Germinal center (tissue), 1 donor: ENCODE results near the gene ZSCAN21.

Experiments used
- DNase-seq: peaks from one replicate; pipeline ENCODE4 v3.0.0; 2012; ENCODE audit warnings: mixed read lengths, low spot score

ZSCAN21 gene

GRCh38 chr7:100100420-100101015 is 50.9 kb downstream of the ZSCAN21 start:
- peak; percentile 95 for DNase-seq

DNA sequence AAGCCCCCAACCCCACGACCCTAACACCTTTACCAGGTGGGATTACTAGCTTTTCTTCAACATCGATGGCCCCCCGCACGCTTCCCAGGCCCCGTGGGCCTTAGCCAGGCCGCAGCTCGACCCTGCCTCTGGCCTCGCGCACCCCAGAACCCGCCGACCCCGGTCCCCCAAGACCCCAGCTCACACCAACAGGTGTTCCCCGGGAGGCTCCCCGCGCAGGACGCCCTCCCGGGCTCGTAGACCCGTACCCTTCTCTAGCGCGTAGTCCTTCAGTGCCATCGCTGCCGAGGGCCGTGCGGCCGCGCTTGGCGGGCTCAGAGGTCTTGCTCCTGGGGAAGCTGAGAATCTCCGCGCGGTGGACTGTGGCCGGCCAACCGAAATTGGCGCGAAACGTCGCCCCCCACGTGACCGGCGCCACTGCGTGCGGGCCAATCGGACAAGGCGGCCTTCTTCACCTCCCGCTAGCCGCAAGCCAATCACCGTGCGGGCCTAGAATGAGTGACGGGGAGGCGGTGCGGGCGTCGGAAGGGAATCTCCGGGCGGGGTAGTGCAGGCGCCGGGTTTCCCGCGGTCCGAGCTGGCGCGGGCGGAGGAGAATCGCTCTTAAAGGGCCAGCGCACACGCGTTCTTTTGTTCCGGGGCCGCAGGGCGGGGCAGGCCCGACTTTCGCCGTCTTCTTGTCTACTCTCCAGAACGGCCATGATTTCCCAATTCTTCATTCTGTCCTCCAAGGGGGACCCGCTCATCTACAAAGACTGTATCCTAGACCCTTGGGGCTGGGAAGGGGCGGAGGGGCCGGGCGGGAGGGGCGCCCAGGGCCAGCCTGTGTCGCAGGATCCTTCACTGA is 51.7 kb downstream of the ZSCAN21 start, which contains the start of the genes AP4M1 and MCM7:
AP4M1 (plus strand) TSS at position 628 of the 847 bp plus-strand sequence; CDS start at position 700, 72 bp downstream.
MCM7 (minus strand) TSS at position 382 of the 847 bp plus-strand sequence; CDS start at position 279, 103 bp downstream.
- DNase-seq = peak; percentile 99

GRCh38 chr7:100102950-100103840 is 53.6 kb downstream of the ZSCAN21 start:
- DNase-seq = no peak

GRCh38 chr7:100105534-100105933 is 56.0 kb downstream of the ZSCAN21 start:
- DNase-seq = no peak

GRCh38 chr7:100106633-100107032 is 57.1 kb downstream of the ZSCAN21 start:
- DNase-seq = no peak

DNA sequence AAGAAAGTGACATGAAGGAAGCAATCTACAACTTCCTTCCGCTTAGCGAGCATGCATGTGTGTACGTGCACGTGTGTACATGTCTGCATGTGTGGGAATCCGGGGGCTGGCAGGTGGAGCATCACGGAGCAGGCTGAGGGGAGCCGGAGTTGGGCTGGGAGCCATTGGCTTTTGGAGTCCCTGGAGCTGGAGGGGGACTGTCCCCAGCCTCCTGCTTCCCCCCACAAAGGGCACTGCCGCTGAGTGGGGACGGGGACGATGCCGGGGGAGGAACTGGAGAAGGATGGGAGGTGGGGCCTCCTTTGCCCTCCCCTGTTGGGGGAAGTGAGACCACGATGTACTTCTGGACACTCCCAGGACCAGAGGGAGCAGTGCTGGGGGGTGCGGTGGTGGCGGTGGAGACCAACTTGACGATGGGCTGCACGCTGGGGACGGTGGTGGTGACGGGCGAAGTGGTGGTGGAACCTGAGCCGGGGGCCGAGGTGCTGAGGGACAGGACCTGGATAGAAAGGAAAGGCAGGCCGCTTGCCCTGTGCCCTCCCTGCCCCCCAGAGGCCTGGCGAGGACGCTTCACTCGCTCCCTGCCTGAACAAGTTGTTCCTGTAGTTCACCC is 57.7 kb downstream of the ZSCAN21 start:
- DNase-seq = no peak

GRCh38 chr7:100107890-100108289 is 58.3 kb downstream of the ZSCAN21 start:
- DNase-seq = no peak

DNA sequence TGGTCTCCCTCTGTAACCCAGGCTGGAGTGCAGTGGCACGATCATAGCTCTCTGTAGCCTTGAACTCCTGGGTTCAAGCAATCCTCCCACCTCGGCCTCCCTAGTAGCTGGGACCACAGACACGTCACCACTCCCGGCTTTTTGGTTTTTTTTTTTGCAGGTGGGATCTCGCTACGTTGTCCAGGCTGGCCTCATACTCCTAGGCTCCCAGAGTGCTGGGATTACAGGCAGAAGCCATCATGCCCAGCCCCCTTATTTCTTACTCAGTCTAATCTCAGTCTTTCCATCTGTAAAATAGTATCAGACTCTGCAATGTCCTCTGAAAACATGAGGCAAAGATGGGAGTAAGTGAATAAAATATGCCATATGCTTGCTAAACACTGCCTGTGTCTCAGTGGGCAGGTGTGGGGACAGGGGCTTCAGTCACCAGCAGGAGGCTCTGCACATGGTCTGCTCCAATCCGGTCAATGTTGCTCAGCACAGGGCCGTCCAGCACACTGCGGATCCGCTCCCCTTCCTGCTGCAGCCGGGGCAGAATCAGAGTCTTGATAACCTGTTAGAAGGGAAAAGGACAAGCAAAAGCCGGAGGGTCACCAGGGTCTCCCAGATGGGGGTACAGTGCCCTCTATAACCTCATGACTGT is 60.1 kb downstream of the ZSCAN21 start:
- DNase-seq = no peak

DNA sequence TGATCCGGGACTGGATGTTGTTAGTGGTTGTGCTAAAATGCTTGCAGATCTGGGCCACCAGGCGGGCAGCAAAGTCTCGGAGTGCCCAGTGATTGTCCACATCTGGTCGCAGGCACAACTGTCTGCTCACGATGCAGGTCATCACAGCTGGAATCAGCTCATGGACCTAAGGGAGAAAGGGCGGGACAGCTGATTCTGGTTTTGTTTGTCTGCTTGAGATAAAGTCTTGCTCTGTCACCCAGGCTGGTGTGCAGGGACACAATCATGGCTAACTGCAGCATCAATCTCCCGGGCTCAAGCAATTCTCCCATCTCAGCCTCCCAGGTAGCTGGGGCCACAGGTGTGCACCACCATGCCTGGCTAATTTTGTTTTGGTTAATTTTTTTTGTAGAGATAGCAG is 61.6 kb downstream of the ZSCAN21 start:
- DNase-seq = no peak

GRCh38 chr7:100111914-100112313 is 62.3 kb downstream of the ZSCAN21 start:
- DNase-seq = no peak
